HG03135 (cell line): ENCODE measurements around the gene ARID1B.

Experiments
- ATAC-seq: cut with Tn5 transposase; IDR thresholded peaks from one replicate; pipeline ENCODE4 v1.9.1; 2021; ENCODE audit warnings: mild to moderate bottlenecking, moderate library complexity; ENCODE audit not compliant: unreplicated experiment

ARID1B gene

GRCh38 chr6:157116426-157116825, 339.2 kb downstream of the ARID1B start:
- no peak for ATAC-seq

DNA sequence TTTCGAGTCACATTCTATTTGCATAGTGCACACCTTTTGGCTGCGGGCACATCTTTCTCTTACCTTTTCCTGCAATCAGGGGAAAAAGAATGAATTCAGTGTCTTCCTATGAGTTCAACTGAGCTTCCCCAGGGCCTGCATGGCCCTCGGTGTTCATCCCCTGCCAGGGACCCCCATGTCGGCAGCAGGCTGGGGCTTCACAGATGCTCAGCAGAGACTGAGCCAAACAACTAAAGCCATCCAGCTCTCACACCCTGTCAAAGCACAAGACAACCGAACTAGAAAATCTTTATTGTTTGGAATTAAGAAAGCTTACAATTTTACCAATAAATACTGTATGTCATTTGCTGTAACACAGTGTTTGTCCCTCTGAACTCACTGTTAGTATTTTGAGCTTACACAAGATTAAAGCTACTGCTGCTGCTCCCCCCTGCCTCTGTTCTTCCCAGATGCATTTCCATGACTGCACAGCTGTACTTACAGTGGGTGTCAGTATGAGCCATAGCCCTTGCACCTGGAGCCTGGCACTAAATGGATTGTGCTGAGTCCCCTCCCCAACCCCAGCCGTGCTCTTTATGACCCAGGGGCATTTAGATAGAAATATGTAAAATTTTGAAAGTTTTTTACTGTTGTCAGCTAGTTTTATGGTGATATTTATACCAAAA, 340.4 kb downstream of the ARID1B start:
- no peak for ATAC-seq

- no peak for ATAC-seq
These were observed 342.4 kb downstream of the ARID1B start for GRCh38 chr6:157119502-157120027.

DNA sequence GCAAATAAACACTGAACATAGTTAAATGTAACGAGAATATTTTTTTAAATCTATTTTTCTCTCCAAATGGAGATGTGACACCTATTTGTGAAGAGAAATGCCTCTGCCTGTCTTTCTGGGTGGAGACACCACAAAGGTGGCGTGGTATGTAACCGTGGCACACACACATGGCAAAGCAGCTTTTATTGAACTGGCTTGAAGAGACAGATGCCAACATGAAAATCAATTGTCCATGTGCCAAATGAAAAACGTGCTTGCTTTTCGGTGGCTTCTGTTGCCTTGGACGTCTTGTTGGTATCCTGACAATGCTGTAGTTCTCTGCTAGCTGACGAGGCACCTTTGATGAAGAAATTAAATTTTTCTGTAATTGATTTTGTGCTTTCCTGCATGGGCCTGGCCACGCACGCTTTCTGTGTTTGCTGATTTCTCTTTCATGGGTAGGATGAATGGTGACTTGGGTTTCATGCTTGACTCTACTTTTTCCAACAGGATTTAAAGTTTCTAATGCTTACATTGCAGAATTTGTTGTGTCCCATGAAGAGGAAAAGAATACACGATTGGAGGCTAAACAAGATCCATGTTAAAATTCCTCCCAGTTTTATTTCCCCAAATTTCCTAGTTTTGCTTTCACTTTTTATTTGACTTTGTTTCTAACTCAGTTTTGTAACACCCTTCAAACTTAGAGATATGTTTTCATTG, 343.5 kb downstream of the ARID1B start:
- ATAC-seq, result no peak

DNA sequence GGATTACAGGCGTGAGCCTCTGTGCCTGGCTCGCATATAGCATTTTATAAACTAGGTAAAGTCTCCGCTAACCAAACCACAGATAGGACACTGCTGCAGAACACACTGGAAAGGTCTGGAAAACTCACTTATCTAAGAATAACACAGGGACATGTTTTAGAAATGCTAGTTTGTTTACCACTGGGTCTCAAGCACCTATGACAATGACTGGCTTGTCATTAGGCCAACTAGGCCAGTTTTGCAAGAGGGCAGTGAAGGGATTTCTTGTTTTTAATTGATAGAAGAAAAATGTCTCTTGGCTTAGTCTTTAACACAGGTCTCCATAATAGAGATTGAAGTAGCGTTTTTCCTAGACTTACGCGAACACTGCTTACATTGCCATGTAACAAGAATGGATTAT, 344.7 kb downstream of the ARID1B start:
- ATAC-seq, result no peak

DNA sequence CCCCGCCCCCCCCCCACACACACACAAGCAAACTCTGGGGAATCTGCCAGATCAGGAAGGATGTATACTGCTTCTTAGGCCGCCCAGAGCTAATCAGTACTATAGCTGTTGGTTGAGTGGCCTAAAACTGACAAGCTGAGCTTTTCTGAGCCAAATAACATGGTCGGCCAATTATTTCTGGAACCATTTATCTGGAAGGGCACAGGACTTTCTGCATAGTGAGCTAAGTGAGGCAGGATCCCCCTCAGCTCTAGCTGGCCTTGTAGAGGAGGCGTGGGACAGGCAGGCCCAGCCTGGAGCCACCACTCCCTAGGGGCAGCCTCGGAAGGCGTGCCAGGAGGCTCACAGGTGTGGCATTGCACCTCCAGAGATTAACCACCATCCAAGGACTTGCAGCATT, 346.1 kb downstream of the ARID1B start:
- ATAC-seq, result no peak

DNA sequence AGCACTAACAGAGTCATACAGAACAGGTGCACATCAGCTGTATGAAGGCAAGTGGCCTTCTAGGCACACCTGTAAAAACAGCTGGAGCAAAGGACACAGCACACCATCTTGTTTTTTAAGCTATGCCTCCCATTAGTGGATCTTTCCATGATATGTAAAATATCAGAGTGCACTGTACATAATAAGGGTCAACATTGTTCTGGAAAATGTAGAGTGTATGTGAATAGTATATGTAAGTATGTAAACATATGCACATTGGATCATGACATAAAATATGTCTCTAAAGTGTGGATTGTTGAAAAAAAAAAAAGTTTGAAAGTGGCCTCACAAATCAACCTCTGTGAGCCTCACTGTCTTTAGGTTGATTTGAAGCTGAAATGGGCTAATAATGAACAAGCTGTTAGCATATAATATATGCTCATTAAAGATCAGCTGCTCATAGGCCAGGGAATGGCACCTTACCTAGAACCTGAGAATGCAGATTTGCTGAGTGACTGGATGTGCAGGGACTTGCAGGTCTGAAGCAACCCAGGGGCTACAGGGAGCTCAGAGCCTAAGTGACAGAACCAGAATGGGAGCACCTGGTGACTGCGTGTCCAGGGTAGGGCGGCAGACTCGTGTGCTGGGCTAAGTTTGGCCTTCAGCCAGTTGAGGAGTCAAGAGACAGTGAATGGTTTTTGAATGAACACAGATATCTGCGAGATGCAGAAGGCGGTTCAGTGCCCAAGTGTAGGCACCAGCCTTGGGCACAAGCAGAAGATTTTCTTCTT, 347.5 kb downstream of the ARID1B start:
- no peak for ATAC-seq

- no peak for ATAC-seq
These were observed 348.4 kb downstream of the ARID1B start for GRCh38 chr6:157125531-157125930.

- ATAC-seq, result no peak
These were observed 349.3 kb downstream of the ARID1B start for GRCh38 chr6:157126183-157127098.

- ATAC-seq, result no peak
These were observed 351.1 kb downstream of the ARID1B start for GRCh38 chr6:157128235-157128775.

DNA sequence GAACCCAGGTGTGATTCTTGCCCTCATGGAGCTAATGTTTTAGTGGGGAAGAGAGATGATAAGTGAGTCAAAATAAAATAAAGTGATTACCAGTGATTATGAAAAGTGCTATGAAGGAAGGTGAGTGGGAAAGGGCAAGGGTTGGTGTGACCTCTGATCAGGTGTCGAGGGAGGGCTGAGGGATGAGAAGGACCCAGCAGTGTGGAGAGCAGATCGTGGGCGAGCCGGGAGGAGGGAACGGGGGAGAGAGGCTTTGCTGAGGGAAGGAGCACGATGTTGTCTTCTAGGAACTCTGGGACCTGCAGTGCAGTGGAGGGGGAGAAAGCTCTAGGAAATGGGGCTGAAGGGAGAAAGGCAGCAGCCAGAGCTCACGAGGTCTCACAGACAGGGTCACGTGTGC, 354.1 kb downstream of the ARID1B start:
- no peak for ATAC-seq

GRCh38 chr6:157133856-157134255, 356.7 kb downstream of the ARID1B start:
- ATAC-seq, result no peak

- no peak for ATAC-seq
These were observed 357.3 kb downstream of the ARID1B start for GRCh38 chr6:157134402-157135047.

GRCh38 chr6:157135691-157136090, 358.5 kb downstream of the ARID1B start:
- ATAC-seq, result no peak

DNA sequence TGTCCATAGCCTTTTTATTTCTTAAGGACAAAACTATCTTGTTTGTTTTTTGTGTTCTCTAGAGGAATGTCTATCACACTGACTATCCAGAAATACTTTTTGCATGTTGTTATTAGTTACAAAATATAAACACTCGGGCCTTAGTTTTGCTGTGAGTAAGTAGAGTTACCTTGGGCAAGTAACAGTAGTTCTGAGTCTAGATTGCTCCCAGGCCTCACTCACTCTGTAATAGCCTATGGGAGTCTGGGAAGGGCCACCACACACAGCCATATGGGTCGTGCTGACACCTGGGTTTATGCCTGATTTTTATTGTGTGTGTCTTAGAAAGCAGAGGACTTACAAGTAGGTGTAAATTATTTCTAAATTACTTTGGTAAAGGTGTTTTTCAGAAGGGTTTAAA, 360.3 kb downstream of the ARID1B start:
- no peak for ATAC-seq

GRCh38 chr6:157139054-157139708, 362.0 kb downstream of the ARID1B start:
- no peak for ATAC-seq

DNA sequence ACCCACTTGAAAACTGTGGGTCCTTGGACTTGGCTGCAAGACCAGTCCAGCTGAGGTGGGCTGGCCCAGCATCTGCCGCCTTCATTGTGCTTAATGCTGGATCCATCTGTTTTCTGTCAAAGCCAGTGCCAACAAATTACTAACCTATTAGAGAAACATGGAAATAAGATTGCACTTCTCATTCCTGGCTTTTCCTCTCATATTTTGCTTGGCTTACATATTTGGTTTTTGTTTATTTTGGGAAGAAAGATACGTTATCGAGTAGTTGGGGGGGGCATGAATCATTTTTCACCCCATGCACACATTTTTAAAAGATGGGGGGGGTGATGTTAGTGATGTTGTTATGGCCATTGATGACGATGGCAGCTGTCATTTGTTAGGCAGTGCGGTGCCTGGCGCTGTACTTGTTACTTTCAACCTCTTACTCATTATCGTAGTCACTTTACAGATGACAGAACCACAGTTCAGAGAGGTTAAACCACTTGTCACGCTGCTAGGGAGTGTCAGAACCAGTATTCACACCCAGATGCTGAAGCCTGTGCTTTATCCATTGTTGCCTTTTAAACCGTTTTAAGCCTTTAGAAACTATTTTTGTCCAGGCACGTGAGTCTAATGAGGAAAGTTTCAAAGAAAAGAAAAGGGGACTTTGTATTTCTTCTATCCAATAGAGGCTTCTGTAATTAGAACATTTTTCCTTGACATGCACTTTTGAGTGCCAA, 366.2 kb downstream of the ARID1B start:
- no peak for ATAC-seq

GRCh38 chr6:157143890-157144798, 367.0 kb downstream of the ARID1B start:
- ATAC-seq, result no peak
